ENCODE data around the gene RHBDL3. TPM values are rescaled to one million over a fixed set of nuclear protein-coding genes. Genes with fewer than 3 reads are reported as not detected.

The RHBDL3 gene
- total RNA-seq, 2 donors from 2014 or later: 0.50 to 0.73 TPM

DNA sequence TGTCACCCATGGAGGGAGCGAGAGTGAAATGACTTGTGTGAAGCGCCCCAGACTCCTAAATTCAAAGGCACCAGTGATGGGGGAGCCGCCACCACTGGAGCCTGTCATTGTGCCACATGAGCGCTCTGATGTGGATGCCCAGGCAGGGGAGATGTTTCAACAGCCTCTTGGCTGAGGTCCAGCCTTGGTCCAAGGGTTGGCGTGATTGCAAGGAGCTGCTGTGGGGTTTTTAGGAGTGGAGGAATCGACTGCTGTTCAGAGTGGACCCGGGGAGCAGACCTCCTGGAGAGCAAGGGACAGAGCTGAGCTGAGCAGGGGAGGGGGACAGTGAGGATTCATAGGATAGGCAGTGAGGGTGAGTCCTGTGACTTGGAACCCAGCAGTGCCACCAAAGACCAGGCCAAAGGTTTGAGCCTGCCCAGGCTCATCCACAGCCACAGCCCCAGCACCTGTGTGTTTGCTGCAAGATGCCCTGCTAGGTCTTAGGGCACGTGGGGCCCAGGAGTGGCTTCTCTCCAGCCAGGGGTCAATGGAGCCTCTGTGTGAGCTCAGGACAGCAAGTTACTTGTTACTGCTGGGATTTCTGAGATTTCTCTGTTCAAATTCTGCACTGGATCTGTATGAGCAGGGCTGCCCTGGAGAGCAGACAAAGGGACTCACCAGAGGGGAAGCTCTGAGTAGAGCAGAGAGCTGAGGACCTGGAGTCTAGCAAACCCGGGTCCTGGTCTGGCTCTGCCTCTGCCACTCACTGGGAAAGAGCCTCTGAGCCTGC, 20.3 kb downstream of the RHBDL3 start:
- ATAC-seq: no peak
- intact Hi-C loops (cut with DNase I, micrococcal nuclease): no loop called here
- DNase-seq: no peak

DNA sequence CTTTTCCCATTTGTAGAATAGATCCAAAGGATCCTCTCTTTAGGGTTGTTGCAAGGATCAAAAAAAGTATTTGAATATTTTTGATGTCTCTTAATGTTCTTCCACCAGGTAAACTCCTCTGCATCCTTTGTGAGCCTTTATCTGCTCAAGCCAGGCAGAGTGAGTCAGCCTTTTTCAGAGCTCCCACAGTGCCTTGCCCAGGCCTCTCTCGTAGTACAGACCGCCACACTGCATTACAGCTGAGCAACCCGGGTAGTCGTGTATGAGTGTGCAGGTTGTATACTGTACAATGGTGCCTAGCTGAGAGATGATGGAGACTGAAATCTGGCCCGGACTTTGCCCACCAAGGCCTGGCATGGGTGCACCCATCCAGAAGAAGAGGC, 20.9 kb downstream of the RHBDL3 start:
- DNase-seq: no peak
- intact Hi-C loops (cut with DNase I, micrococcal nuclease): no loop called here
- ATAC-seq: no peak

DNA sequence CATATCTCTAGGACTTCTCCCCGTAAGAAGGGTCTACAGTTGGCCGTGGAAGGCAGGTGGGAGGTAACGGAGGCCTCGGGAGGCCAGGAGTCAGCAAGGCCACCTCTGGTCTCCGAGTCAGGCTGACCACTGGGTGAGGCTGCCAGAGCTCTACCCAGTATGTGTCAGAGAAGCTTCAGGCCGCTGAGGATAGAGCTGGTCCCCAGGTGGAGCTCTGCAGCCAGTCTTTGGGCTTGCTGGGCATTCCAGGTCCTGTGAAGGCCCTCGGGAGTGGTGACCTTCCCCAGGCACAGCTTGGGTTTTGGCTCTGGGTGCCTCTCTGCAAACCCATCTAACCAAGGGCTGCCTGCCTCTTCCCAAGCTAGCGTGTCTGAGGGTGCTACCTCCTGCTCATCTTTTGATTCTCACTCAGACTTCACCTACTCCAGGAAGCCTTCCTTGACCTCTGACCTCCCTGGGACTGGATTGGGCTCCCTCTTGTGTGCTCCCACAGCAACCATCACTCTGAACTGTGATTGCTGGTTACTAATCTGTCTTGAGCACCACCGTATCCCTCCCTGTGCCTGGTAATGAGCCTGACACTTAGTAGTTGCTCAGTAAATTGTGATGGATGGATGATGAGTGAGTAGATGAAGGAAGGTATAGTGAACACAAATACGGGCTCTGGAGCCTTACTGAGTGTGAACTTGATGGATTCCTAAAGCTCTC, 22.3 kb downstream of the RHBDL3 start:
- intact Hi-C loops (cut with DNase I, micrococcal nuclease): no loop called here
- DNase-seq (no peak), ATAC-seq (no peak)

DNA sequence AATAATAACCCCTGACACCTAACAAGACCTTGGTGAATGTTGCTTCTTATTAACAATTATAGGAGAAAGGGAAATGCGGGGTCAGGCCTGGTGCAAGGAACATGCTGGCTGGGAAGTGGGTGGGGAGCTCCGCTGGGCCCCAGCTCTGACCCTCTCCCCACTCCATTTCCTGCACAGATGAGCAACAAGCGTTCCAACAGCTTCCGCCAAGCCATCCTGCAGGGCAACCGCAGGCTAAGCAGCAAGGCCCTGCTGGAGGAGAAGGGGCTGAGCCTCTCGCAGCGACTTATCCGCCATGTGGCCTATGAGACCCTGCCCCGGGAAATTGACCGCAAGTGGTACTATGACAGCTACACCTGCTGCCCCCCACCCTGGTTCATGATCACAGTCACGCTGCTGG, 23.0 kb downstream of the RHBDL3 start:
- ATAC-seq: no peak
- intact Hi-C loops (cut with DNase I, micrococcal nuclease): no loop called here
- no peak for DNase-seq

DNA sequence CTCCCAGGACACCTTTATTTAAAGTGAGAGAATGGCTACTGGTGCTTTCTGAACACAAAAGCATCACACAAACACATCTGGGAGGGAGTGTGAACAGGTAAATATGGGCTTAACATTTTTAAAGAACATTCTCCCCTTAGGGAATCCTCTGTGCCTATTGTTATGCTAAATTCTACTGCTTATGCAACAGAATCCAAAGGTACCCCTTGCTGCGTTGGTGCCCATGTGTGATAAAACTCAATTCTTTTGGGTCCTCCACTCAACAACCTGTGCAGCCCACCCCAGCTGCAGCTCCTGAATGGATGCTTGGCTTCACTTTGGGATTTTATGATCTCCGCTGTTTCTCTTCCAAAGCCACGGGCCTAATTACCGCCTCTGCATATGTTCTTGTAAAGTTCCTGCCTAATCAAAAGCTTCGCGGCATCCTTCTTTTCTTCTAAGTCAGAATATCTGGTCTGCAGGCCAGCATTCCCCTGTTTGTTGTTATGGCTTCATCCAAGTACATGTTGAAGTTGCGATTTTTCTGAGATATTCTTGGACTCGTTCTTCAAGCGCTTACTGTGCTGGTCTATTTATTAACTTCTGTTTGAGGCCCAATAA, 23.9 kb downstream of the RHBDL3 start:
- ATAC-seq: no peak
- intact Hi-C loops (cut with DNase I, micrococcal nuclease): no loop called here
- DNase-seq: no peak

DNA sequence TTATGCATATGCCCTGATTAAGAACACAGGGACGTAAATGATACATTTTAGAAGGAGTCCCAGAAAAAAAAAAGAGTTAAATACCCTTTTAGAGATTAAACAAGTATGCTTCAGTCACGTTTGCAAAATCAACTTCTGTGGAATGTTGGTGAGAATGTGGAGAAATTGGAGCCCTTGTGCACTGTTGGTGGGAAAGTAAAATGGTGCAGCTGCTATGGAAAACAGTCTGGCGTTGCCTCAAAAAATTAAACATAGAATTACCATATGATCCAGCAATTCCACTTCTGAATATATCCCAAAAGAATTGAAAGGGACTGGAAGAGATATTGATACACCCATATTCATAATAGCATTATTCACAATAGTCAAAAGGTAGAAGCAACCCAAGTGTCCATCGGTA, 26.5 kb downstream of the RHBDL3 start:
- DNase-seq (no peak), ATAC-seq (no peak)
- intact Hi-C loops (cut with DNase I, micrococcal nuclease): no loop called here

DNA sequence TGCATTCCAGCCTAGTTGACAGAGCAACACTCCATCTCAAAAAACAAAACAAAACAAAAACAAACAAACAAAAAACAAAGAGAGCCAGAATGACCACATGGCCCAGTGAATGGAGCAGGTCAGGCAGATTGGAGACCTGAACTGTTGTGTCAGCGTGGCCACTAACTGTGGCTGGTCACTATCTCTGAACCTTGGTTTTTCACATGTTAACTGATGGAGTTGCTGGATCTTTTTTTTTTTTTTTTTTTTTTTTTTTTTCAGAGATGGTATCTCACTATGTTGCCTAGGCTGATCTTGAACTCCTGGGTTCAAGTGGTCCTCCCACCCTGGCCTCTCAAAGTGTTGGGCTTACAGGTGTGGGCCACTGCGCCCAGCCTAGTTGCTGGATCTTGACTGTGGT, 31.8 kb downstream of the RHBDL3 start:
- ATAC-seq (no peak), DNase-seq (no peak)
- intact Hi-C loops (cut with DNase I, micrococcal nuclease): no loop called here

DNA sequence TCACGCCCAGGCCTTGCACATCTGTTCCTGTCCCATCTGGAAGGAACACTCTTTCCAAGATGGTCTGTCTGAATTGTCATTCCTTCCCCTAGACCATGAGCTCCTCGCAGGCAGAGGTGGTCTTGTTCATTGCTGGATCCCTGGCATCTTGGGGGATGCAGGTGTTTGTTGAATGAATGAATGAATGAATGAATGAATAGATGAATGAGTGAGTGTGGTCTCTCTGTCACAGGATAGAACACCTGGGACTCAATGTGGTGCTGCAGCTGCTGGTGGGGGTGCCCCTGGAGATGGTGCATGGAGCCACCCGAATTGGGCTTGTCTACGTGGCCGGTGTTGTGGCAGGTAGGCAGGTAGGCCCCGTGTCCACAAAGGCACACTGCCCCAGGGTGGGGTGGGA, 32.2 kb downstream of the RHBDL3 start:
- intact Hi-C loops (cut with DNase I, micrococcal nuclease): no loop called here
- DNase-seq (no peak), ATAC-seq (no peak)

DNA sequence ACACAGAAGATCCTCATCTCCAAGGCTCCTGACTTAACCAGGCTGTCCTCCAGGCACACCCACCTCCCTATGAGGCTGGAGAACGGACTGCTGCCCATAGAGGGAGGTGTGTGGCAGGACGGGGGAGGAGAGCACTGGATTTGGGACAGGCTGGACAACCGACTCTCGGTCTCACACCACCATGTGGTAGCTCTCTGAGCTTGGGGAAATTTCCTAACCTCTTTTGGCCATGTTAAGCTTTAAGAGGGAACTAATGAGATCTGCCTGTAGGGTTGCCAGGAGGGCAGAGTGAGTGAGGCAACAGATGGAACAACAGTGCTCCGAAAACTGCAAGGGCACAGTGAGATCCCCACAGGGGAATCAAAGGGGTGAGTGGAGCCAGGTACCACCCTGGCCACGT, 32.7 kb downstream of the RHBDL3 start:
- no peak for ATAC-seq
- no peak for DNase-seq
- intact Hi-C loops (cut with DNase I, micrococcal nuclease): no loop called here

DNA sequence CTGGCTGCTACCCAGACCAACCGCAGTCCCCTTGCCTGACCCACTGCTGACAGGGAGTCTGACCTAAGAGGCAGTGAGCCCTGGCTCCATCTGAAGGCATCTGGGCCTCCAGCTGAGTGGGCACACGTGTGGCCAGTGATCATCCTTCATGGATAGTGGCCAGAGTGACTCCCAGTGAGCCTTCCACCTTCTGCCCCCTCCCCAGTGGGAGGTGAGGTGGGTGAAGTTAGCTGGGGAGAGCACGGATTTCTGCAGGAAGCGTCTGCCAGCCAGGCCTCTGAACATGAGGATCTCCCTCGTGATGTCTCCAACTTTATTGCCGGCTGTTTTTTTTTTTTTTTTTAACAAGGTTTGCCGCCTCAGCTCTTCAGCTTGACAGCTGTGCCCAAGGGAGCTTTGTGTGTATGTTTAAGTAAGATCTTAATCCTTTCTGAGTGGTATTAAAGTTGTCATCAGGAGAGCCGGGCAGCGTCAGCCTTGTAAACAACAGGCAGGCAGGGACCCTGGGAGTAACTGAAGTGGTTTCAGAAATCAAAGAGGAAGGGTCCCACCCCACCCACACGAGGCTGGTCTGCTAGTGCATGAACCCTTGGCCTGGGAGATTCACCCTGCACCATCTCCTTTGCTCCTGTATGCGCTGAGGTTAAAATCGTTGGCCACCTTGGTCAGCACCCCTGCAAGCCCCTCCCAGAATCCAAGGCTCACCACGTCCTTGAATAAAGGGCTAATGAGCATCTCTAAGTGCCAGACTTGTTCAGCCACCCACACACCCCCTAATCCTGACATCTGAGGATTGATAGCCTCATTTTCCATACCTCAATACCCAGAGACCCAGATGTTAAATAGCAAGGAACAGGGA, 33.3 kb downstream of the RHBDL3 start:
- intact Hi-C loops (cut with DNase I, micrococcal nuclease): no loop called here
- DNase-seq (no peak), ATAC-seq (peak; percentile 63)

DNA sequence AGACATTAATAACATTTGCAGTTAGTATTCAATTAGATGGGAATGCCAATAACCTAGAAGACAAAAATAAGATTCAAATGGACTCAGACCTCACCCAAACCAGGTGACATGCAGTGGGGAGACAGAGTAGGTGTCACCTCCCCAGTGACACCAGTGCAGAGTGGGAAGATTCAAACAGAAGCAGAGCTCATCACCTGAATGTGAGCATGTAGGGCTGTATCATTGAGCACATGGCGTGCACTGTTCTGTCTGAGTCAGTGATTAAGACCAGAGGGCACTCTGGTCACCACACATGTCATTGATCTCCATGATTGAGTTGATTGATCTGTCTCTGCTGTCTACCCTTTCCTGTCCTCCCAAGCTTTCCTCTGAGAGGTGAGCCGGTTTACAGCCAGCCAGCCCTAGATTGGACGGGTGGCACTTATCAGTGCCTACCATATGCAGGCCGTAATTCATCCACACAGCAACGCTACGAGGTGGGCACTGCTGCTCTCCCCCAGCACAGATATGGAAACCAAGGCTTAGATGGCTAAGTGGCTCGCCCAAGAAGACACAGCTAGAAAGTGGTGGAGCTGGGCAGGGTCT, 34.0 kb downstream of the RHBDL3 start:
- ATAC-seq (no peak), DNase-seq (no peak)
- intact Hi-C loops (cut with DNase I, micrococcal nuclease): no loop called here

DNA sequence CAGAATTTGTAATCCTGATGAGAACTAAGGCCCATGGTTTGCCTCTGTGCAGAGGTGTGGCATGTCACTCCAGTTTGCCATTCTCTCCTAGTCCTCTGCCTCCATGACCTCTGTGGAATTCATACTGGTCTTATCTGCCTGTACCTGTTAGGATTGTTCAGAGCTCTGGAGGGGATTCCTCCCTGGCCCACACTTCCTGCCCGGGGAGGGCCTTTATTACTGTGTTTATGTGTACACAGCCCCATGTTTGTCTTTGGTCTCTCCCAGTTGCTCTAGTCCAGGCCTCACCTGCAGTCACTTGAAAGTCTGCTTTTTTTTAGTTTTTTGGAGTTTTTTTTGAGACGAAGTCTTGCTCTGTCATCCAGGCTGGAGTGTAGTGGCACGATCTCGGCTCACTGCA, 36.4 kb downstream of the RHBDL3 start:
- ATAC-seq (no peak), DNase-seq (no peak)
- intact Hi-C loops (cut with DNase I, micrococcal nuclease): no loop called here

DNA sequence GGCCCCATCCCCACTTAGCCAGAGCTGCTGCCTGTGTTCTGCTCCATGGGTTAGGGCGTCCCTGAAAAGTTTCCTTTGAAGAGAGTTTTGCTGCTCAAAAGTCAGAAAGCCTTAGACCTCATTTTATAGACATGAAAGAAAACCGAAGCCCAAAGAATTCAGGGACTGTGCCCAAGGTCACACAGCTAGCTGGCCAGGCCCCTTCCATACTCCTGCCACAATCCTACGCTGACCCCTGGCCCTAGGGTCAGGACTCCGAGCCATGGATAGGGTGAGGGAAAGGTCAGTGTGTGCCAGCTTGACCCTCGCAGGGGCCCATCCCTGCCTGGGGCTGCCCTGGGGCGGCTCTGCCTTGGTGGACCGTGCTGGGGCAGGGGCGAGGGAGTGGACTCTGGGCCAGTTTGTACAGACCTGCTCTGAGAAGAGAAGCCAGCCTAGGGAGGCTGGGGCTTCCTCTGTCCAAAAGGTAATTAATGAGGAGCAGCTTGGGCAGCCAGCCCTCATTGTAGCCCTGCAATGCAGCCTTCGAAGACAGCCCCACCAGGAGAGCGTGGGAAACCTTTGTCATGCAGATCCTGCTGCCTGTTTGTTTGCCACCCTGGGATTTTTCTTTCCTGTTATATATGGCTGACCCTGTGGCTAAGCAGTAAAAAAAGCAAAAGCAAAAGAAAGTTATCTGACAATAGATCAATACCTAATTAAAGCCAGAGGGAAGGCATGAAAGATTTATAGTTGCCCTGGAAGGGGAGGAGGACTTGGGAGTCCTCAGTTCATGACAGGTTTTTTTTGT, 37.4 kb downstream of the RHBDL3 start:
- ATAC-seq (no peak), DNase-seq (no peak)
- intact Hi-C loops (cut with DNase I, micrococcal nuclease): no loop called here

DNA sequence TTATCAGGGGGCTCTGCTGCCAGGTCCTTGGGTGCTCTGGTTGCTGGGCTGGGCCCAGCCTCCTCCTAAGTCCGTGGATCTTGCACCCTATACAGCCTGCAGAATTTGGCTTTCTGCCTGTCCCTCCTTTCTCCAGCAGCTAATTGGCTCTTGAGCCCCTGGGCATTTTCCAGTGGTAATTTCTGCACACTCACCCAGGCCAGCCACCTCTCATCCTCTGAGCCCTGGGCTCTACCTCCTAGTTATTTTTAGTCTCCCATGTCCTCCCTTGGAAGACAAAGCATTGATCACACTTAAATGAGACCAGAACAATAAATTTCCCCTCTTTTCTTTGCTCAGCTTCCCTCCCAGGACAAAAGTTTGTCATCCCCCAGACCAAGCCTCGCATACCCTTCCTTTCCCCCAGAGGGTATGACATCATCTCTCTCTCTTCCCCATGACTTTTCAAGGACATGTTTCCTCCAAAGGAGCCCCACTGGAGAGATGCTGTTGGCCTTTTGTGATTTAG, 38.2 kb downstream of the RHBDL3 start:
- intact Hi-C loops (cut with DNase I, micrococcal nuclease): no loop called here
- ATAC-seq (no peak), DNase-seq (no peak)

DNA sequence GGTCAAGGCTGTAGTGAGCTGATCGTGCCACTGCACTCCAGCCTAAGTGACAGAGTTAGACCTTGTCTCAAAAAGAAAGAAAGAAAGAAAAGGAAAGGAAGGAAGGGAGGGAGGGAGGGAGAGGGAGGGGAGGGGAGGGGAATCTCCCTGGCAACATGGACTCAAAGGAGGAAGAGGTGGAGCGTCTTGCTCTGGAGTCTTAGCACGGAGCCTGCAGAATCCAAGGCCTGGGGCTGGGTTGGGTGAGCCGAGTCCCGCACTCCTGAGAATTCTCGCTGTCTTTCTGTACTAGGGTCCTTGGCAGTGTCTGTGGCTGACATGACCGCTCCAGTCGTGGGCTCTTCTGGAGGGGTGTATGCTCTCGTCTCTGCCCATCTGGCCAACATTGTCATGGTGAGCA, 39.4 kb downstream of the RHBDL3 start:
- DNase-seq: no peak
- intact Hi-C loops (cut with DNase I, micrococcal nuclease): no loop called here
- no peak for ATAC-seq

DNA sequence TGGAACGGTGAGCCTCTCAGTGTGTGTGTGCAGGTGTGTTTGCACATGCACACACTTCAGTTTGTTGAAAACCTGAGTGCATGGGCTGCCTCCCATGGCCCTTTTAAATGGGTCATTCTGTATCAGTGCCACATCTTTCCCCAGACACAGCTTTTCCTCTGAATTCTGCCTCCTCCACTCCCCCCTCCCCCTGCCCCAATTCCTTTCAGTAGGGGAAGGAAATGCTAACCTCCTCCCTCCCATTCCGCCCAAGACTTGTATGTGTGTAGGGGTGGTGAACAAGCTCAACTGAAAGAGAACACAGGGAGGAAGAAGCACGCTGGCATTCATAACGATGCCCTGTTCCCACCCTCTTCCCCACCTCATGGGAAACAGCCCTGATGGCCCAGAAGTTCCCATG, 42.0 kb downstream of the RHBDL3 start:
- DNase-seq: no peak
- intact Hi-C loops (cut with DNase I, micrococcal nuclease): no loop called here
- no peak for ATAC-seq

DNA sequence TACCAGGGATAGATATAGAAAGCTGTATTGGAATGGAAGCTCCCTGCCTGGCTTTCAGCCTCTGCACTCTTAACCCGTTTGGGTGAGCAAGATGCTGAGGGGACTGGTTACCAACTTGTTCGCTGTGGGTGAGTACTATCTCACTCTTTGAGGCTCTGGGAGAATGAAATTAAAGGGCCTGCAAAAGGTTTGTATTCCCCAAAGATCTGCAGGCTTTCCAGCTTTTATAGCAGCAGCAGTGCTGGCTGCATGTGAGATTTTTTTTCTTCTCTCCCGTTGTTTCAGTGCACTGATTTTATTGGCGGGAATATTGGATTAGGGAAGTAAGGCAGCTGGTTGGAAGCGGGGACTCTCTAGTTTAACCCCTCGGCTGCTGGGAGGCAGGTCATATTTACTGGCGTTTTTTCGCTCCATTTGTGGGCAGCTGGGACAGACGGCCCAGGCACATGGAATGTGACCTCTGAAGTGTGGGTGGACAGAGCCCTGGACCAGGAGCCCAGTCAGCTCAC, 45.5 kb downstream of the RHBDL3 start:
- DNase-seq (no peak), ATAC-seq (no peak)
- intact Hi-C loops (cut with DNase I, micrococcal nuclease): no loop called here

DNA sequence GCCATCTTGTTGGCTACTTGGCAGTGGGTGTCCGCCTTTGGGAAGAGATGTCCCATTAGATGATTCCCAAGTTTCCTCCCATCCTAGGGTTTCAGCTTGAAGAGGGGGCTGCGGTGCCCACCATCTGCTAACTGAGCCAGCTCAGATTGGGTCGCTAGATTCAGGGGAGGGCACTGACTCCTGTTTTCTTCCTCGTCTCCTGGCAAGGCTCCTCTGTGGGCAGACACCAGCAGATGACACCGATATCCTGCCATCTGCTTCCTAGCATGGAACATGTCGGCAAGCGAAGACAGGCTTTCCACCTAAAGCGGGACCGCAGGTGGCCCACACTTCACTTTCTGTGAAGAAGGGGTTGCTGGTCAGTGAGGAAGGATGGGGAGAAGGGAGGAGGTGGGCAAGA, 49.0 kb downstream of the RHBDL3 start:
- intact Hi-C loops (cut with DNase I, micrococcal nuclease): loop anchor here in 1 of 2 donors (5.0 kb wide), 1 partner anchor 62 kb away; no protein-coding TSS in a partner anchor
- ATAC-seq (no peak), DNase-seq (no peak)
